ENCODE results near the gene DISC1.

The DISC1 gene

GRCh38 chr1:232046451-232047306 lies 420.1 kb downstream of the DISC1 start:
- no peak for TF ChIP-seq TAF1 (IDR thresholded peaks at IDR 0.05; ENCODE audit: borderline replicate concordance, low read depth, low read length)
- no peak for TF ChIP-seq POLR2A (IDR thresholded peaks at IDR 0.05; ENCODE audit: low read depth, low read length)
- TF ChIP-seq POLR2AphosphoS5 (IDR thresholded peaks at IDR 0.05; ENCODE audit: low read depth, low read length): no peak
- FAIRE-seq: no peak
- DNase-seq (ENCODE audit: insufficient read length): no peak

DNA sequence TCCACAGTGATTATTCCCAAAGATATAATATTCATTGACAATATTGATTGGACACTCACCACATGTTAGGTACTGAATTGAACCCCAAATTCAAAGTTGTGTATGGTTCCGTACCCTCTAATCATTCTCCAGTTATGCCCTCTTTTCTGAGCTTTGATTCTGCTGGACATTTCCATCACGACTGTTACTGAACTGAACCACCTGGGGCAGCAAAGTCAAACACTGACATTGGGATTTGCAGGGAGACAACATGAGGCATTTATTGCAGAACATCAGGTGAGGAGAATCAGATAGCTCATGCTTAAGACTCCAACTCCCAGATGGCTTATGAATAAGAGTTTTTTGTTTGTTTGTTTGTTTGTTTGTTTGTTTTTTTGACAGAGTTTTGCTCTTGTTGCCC lies 420.9 kb downstream of the DISC1 start:
- TF ChIP-seq POLR2A (IDR thresholded peaks at IDR 0.05; ENCODE audit: low read depth, low read length) (no peak), POLR2AphosphoS5 (IDR thresholded peaks at IDR 0.05; ENCODE audit: low read depth, low read length) (no peak), TAF1 (IDR thresholded peaks at IDR 0.05; ENCODE audit: borderline replicate concordance, low read depth, low read length) (no peak)
- FAIRE-seq (no peak), DNase-seq (ENCODE audit: insufficient read length) (no peak)

GRCh38 chr1:232048481-232048880 lies 421.9 kb downstream of the DISC1 start:
- TF ChIP-seq POLR2A (IDR thresholded peaks at IDR 0.05; ENCODE audit: low read depth, low read length) (no peak), TAF1 (IDR thresholded peaks at IDR 0.05; ENCODE audit: borderline replicate concordance, low read depth, low read length) (no peak), POLR2AphosphoS5 (IDR thresholded peaks at IDR 0.05; ENCODE audit: low read depth, low read length) (no peak)
- no peak for FAIRE-seq
- DNase-seq (ENCODE audit: insufficient read length): no peak

DNA sequence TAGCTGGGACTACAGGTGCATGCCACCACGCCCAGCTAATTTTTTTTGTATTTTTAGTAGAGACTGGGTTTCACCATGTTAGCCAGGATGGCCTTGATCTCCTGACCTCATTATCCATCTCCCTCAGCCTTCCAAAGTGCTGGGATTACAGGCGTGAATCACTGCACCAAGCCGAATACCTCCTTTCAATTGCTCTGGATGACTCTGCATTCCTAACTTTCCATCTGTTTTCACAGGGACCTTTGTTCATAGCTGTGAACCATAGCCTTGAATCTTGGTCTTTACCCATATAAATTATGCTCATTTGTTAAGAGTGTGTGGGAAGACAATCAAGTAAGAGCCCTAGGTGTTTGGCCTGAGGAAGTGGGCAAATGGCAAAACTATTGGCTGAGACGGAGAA lies 422.7 kb downstream of the DISC1 start:
- TF ChIP-seq TAF1 (IDR thresholded peaks at IDR 0.05; ENCODE audit: borderline replicate concordance, low read depth, low read length) (no peak), POLR2AphosphoS5 (IDR thresholded peaks at IDR 0.05; ENCODE audit: low read depth, low read length) (no peak), POLR2A (IDR thresholded peaks at IDR 0.05; ENCODE audit: low read depth, low read length) (no peak)
- FAIRE-seq (no peak), DNase-seq (ENCODE audit: insufficient read length) (no peak)

DNA sequence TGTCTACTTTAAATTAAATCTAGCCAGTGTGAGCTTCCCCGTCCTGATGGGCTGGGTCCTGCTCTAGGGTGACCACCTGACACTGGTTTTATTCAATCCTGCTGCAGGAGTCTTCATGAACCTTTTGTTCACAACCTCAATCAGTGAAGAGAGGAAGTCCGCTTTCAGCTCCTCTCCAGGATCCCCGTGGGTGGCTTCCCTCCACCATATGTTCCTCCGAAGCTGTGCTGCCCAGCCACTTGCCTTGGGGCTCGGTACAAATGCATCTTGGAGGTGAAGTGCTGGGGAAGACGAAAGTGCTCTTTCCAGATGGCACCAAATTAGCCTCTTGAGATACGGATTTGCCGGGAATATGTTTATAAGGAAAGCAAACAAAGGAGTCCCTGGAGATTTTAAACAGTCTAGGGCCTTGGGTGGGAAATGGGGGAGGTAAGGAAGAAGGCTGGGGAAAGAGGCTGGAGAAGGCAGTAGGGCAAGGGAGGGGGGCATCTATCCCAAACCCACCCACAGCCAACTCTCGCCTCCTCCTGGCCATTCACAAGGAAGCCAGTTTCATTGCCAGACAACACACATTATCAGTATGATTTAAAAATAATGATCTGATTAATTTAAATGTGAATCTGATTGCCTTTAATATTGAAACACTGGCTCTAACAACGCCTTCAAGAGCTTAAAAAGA lies 430.8 kb downstream of the DISC1 start:
- no peak for FAIRE-seq
- no peak for DNase-seq (ENCODE audit: insufficient read length)
- TF ChIP-seq TAF1 (IDR thresholded peaks at IDR 0.05; ENCODE audit: borderline replicate concordance, low read depth, low read length): no peak
- TF ChIP-seq POLR2AphosphoS5 (IDR thresholded peaks at IDR 0.05; ENCODE audit: low read depth, low read length): no peak
- no peak for TF ChIP-seq POLR2A (IDR thresholded peaks at IDR 0.05; ENCODE audit: low read depth, low read length)

- DNase-seq (ENCODE audit: insufficient read length) (no peak), FAIRE-seq (no peak)
- TF ChIP-seq POLR2AphosphoS5 (IDR thresholded peaks at IDR 0.05; ENCODE audit: low read depth, low read length): no peak
- no peak for TF ChIP-seq POLR2A (IDR thresholded peaks at IDR 0.05; ENCODE audit: low read depth, low read length)
- no peak for TF ChIP-seq TAF1 (IDR thresholded peaks at IDR 0.05; ENCODE audit: borderline replicate concordance, low read depth, low read length)
Measured at GRCh38 chr1:232057896-232058274, 431.3 kb downstream of the DISC1 start.

- TF ChIP-seq POLR2AphosphoS5 (IDR thresholded peaks at IDR 0.05; ENCODE audit: low read depth, low read length) (no peak), TAF1 (IDR thresholded peaks at IDR 0.05; ENCODE audit: borderline replicate concordance, low read depth, low read length) (no peak), POLR2A (IDR thresholded peaks at IDR 0.05; ENCODE audit: low read depth, low read length) (no peak)
- FAIRE-seq (no peak), DNase-seq (ENCODE audit: insufficient read length) (no peak)
Measured at GRCh38 chr1:232059726-232060374, 433.3 kb downstream of the DISC1 start.

DNA sequence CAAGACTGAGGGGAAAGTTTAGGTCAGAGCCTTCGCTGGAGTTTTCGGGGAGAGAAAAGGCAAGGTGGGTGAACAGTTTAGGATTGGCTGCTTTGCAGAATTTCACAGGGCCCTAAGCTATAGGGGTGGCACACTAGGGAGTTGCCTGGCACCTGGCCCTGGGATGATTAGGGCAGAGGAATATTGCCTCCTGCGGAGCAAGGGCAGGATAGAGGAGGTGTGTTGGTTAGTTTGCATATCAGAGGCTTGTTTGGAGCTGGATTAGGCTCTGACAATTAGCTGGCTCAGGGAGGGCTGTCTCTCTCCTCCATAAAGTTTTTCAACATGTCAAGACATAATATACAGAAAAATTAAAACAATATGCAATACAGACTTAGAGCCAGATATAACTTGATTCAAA lies 436.4 kb downstream of the DISC1 start:
- FAIRE-seq: no peak

GRCh38 chr1:232066521-232066920 lies 439.9 kb downstream of the DISC1 start:
- DNase-seq (ENCODE audit: insufficient read length): no peak
- FAIRE-seq: no peak
- TF ChIP-seq POLR2AphosphoS5 (IDR thresholded peaks at IDR 0.05; ENCODE audit: low read depth, low read length) (no peak), TAF1 (IDR thresholded peaks at IDR 0.05; ENCODE audit: borderline replicate concordance, low read depth, low read length) (no peak), POLR2A (IDR thresholded peaks at IDR 0.05; ENCODE audit: low read depth, low read length) (no peak)

More for the DNA sequence above, 436.4 kb downstream of the DISC1 start:
- TF ChIP-seq POLR2AphosphoS5 (IDR thresholded peaks at IDR 0.05; ENCODE audit: low read depth, low read length) (no peak), TAF1 (IDR thresholded peaks at IDR 0.05; ENCODE audit: borderline replicate concordance, low read depth, low read length) (no peak), POLR2A (IDR thresholded peaks at IDR 0.05; ENCODE audit: low read depth, low read length) (no peak)
- DNase-seq (ENCODE audit: insufficient read length): no peak

- FAIRE-seq: no peak
- no peak for TF ChIP-seq POLR2AphosphoS5 (IDR thresholded peaks at IDR 0.05; ENCODE audit: low read depth, low read length)
- no peak for TF ChIP-seq POLR2A (IDR thresholded peaks at IDR 0.05; ENCODE audit: low read depth, low read length)
- TF ChIP-seq TAF1 (IDR thresholded peaks at IDR 0.05; ENCODE audit: borderline replicate concordance, low read depth, low read length): no peak
- no peak for DNase-seq (ENCODE audit: insufficient read length)
Measured at GRCh38 chr1:232074265-232074664, 447.7 kb downstream of the DISC1 start.

DNA sequence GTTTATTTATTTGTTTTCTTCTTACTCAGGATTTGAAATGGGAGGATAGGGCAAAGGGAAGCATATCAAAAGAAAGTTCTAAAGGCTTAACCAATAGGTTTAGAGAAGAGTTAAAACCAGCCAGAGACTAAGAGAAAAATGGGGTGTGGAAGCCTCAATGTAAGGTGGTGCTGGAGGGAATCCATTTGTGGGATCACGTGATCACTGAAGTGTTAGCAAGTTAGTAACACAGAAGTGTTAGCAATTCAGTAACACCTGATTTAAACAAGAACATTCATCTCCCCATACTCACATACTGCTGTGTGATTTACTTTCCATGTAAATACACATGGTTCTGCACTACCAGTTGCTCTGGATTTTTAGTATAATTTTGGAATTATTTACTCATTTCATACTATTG lies 451.2 kb downstream of the DISC1 start:
- TF ChIP-seq POLR2A (IDR thresholded peaks at IDR 0.05; ENCODE audit: low read depth, low read length) (no peak), POLR2AphosphoS5 (IDR thresholded peaks at IDR 0.05; ENCODE audit: low read depth, low read length) (no peak), TAF1 (IDR thresholded peaks at IDR 0.05; ENCODE audit: borderline replicate concordance, low read depth, low read length) (no peak)
- FAIRE-seq: no peak
- no peak for DNase-seq (ENCODE audit: insufficient read length)

Data from GM12892 (cell line).